ENCODE measurements around the gene VIL1. TPM values are rescaled to one million over a fixed set of nuclear protein-coding genes. Genes with fewer than 3 reads are reported as not detected.

Gene VIL1
- total and polyA plus RNA-seq, 2 of the 13 experiments (the other 11 are each of a cell fraction or from before 2014, with no cell fraction given) = 287 to 301 TPM

DNA sequence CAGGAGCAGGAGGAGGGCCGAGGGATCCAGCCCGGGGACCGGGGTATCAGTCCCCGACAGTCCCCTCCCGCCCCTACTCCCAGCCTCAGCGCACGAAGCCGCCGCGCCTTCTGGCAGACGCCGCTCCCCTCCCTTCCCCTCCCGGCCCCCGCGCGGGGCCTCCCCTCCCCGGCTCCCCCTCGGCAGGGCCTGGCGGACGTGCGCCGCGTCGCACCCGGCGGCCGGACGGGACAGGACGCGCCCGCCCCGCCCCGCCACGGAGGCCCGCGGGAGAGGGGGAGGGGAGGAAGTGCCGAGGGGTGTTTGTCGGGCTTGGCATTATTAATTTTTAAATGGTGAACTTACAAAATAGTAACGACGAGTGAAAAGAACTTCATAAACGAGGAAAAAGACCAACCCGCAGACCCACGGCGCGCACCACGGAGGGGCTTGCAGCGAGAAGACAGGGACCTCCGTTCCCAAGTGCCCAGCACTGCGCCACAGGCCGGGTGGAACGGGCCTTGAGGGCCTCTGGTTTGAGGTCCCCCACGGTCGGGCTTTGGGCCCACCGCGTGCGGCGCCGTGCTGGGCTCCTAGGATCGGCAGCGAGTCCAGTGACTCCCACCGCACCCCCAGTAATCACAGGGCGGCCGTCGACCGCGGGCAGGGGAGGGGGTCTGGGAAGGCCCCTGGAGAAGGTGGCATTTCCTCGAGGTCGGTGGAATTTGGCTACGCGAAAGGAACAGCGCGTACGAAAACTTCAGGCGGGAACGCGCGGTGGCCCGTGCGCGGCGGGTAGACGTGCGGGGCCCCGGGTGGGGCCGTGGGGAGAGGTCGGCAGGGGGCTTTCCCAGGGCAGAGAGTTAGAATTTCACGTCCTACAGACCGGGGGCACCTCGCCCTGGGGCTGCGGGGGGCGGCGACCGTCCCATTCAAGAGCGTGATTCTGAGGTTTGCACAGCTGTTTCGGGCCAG lies 20.2 kb upstream of the VIL1 start (continued):
- TF ChIP-seq SMAD3 (CRISPR knock-in tag; IDR thresholded peaks at IDR 0.05) (0 out of 2 replicates have a peak, but pooled peaks have one; percentile 15), RELA (CRISPR knock-in tag; IDR thresholded peaks at IDR 0.05) (peak; percentile 37; the same call in 1 of the 2 replicates), NAIF1 (CRISPR knock-in tag; IDR thresholded peaks at IDR 0.05; ENCODE audit: borderline replicate concordance) (0 out of 2 replicates have a peak, but pooled peaks have one; percentile 57), NFE2L1 (CRISPR knock-in tag; IDR thresholded peaks at IDR 0.05; ENCODE audit: borderline replicate concordance) (0 out of 2 replicates have a peak, but pooled peaks have one; percentile 17), RBM22 (optimal IDR thresholded peaks at IDR 0.05; ENCODE audit: low read length) (peak; percentile 74), ZNF232 (CRISPR knock-in tag; IDR thresholded peaks at IDR 0.05; ENCODE audit: borderline replicate concordance) (peak; percentile 66; the same call in 1 of the 2 replicates), ZNF562 (CRISPR knock-in tag; IDR thresholded peaks at IDR 0.05; ENCODE audit: borderline replicate concordance) (no peak), ERF (CRISPR knock-in tag; IDR thresholded peaks at IDR 0.05) (no peak), PHF21A (CRISPR knock-in tag; IDR thresholded peaks at IDR 0.05) (no peak; the same call in 1 of the 2 replicates), SP5 (CRISPR knock-in tag; IDR thresholded peaks at IDR 0.05; ENCODE audit: borderline replicate concordance, low read depth) (0 out of 2 replicates have a peak, but pooled peaks have one; percentile 23), NKX3-1 (CRISPR knock-in tag; IDR thresholded peaks at IDR 0.05) (no peak; the same call in 1 of the 2 replicates), POLR2A (IDR thresholded peaks at IDR 0.05; ENCODE audit: insufficient read depth in 1 of 2, low read depth in 2 of 2, low read length in 2 of 2) (peak in 1 of 2 experiments; percentile 41; a peak in 2 of 4 replicates), ZNF446 (CRISPR knock-in tag; IDR thresholded peaks at IDR 0.05) (no peak), NBN (conservative IDR thresholded peaks at IDR 0.05) (no peak), ZFP36 (IDR thresholded peaks at IDR 0.05; ENCODE audit: borderline replicate concordance, low read depth, low read length, partially characterized antibody) (no peak), CCAR2 (optimal IDR thresholded peaks at IDR 0.05; ENCODE audit: low read depth, low read length) (no peak), FOXC1 (CRISPR knock-in tag; IDR thresholded peaks at IDR 0.05; ENCODE audit: borderline replicate concordance) (no peak), HMG20A (CRISPR knock-in tag; IDR thresholded peaks at IDR 0.05; ENCODE audit: borderline replicate concordance) (no peak), ZFP90 (CRISPR knock-in tag; IDR thresholded peaks at IDR 0.05; ENCODE audit: borderline replicate concordance) (peak; percentile 49; the same call in 1 of the 2 replicates)
- TF ChIP-seq, protein P1, sequence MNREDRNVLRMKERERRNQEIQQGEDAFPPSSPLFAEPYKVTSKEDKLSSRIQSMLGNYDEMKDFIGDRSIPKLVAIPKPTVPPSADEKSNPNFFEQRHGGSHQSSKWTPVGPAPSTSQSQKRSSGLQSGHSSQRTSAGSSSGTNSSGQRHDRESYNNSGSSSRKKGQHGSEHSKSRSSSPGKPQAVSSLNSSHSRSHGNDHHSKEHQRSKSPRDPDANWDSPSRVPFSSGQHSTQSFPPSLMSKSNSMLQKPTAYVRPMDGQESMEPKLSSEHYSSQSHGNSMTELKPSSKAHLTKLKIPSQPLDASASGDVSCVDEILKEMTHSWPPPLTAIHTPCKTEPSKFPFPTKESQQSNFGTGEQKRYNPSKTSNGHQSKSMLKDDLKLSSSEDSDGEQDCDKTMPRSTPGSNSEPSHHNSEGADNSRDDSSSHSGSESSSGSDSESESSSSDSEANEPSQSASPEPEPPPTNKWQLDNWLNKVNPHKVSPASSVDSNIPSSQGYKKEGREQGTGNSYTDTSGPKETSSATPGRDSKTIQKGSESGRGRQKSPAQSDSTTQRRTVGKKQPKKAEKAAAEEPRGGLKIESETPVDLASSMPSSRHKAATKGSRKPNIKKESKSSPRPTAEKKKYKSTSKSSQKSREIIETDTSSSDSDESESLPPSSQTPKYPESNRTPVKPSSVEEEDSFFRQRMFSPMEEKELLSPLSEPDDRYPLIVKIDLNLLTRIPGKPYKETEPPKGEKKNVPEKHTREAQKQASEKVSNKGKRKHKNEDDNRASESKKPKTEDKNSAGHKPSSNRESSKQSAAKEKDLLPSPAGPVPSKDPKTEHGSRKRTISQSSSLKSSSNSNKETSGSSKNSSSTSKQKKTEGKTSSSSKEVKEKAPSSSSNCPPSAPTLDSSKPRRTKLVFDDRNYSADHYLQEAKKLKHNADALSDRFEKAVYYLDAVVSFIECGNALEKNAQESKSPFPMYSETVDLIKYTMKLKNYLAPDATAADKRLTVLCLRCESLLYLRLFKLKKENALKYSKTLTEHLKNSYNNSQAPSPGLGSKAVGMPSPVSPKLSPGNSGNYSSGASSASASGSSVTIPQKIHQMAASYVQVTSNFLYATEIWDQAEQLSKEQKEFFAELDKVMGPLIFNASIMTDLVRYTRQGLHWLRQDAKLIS (CRISPR knock-in tag; IDR thresholded peaks at IDR 0.05) = 0 out of 2 replicates have a peak, but pooled peaks have one; percentile 58
- TF ChIP-seq, protein P2, sequence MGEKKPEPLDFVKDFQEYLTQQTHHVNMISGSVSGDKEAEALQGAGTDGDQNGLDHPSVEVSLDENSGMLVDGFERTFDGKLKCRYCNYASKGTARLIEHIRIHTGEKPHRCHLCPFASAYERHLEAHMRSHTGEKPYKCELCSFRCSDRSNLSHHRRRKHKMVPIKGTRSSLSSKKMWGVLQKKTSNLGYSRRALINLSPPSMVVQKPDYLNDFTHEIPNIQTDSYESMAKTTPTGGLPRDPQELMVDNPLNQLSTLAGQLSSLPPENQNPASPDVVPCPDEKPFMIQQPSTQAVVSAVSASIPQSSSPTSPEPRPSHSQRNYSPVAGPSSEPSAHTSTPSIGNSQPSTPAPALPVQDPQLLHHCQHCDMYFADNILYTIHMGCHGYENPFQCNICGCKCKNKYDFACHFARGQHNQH (CRISPR knock-in tag; IDR thresholded peaks at IDR 0.05) = no peak
- TF ChIP-seq, protein P3, sequence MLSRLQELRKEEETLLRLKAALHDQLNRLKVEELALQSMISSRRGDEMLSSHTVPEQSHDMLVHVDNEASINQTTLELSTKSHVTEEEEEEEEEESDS (CRISPR knock-in tag; IDR thresholded peaks at IDR 0.05; ENCODE audit: borderline replicate concordance) = no peak
- TF ChIP-seq, protein P4, sequence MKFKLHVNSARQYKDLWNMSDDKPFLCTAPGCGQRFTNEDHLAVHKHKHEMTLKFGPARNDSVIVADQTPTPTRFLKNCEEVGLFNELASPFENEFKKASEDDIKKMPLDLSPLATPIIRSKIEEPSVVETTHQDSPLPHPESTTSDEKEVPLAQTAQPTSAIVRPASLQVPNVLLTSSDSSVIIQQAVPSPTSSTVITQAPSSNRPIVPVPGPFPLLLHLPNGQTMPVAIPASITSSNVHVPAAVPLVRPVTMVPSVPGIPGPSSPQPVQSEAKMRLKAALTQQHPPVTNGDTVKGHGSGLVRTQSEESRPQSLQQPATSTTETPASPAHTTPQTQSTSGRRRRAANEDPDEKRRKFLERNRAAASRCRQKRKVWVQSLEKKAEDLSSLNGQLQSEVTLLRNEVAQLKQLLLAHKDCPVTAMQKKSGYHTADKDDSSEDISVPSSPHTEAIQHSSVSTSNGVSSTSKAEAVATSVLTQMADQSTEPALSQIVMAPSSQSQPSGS (CRISPR knock-in tag; IDR thresholded peaks at IDR 0.05) = no peak

All from HepG2 (cell line).